H1 (cell line): ENCODE data around the gene ST8SIA2. TPM values are rescaled to one million over a fixed set of nuclear protein-coding genes. Genes with fewer than 3 reads are reported as not detected.

Experiments used
- CTBP2 ChIP-seq: IDR thresholded peaks from 2 replicates; pipeline ENCODE4 v1.7.0; 2011; ENCODE audit warnings: borderline replicate concordance, mild to moderate bottlenecking, moderate library complexity, mixed read lengths, low read length; ENCODE audit not compliant: insufficient read depth, insufficient read length
- KDM4A ChIP-seq: IDR thresholded peaks from one replicate; pipeline ENCODE4 v1.7.1; 2012; ENCODE audit warnings: low read depth, mild to moderate bottlenecking, moderate library complexity, low read length, inconsistent platforms; ENCODE audit not compliant: severe bottlenecking
- NRF1 ChIP-seq: IDR thresholded peaks from 2 replicates; pipeline ENCODE4 v1.6.1; 2011; ENCODE audit warnings: mild to moderate bottlenecking, low read depth, low read length, improper control_type of control experiment
- TBP ChIP-seq: IDR thresholded peaks from 2 replicates; pipeline ENCODE4 v1.6.1; 2011; ENCODE audit warnings: low read depth, low read length, improper control_type of control experiment
- TEAD4 ChIP-seq: IDR thresholded peaks from 2 replicates; pipeline ENCODE4 v1.6.1; 2012; ENCODE audit warnings: low read depth, low read length, inconsistent platforms, mixed read lengths
- polyA plus RNA-seq, 7 experiments: library from polyadenylated mRNA; depleted of rRNA in 3 of 7; stranded (reverse) in 5 of 7; unstranded in 2 of 7; fragments of >200 nt in 5 of 7; fragments of 200-250 nt in 2 of 7; gene quantifications; 1 replicate in 5 of 7; 2 replicates in 1 of 7; 4 replicates in 1 of 7; pipeline versions ENCODE4 v1.2.1 to v1.2.3, GENCODE V29; 2011 to 2013; ENCODE audit warnings: missing spikeins in 2 of 7, mixed read lengths in 2 of 7
- total RNA-seq: library from RNA; stranded (reverse); fragmentation: NEBNext Ultra II Directional; extraction: Animal tissue kit (Norgen Biotek cat#: 25700); gene quantifications from 2 replicates; pipeline ENCODE4 v1.2.1, GENCODE V29; 2021
- TF ChIP-seq, protein P1 (sequence below): IDR thresholded peaks from 2 replicates; pipeline ENCODE4 v1.6.1; 2012; ENCODE audit warnings: low read length, inconsistent platforms

ST8SIA2 gene
- total and polyA plus RNA-seq, 2 of the 8 experiments (the other 6 are each of a cell fraction or from before 2014, with no cell fraction given): 3.0 to 4.5 TPM

- TF ChIP-seq KDM4A: no peak
- TF ChIP-seq CTBP2: no peak
- TF ChIP-seq NRF1: no peak
- no peak for TF ChIP-seq TEAD4
- TF ChIP-seq, protein P1, sequence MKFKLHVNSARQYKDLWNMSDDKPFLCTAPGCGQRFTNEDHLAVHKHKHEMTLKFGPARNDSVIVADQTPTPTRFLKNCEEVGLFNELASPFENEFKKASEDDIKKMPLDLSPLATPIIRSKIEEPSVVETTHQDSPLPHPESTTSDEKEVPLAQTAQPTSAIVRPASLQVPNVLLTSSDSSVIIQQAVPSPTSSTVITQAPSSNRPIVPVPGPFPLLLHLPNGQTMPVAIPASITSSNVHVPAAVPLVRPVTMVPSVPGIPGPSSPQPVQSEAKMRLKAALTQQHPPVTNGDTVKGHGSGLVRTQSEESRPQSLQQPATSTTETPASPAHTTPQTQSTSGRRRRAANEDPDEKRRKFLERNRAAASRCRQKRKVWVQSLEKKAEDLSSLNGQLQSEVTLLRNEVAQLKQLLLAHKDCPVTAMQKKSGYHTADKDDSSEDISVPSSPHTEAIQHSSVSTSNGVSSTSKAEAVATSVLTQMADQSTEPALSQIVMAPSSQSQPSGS: no peak
- no peak for TF ChIP-seq TBP
These were observed 27.8 kb upstream of the ST8SIA2 start (continued) for GRCh38 chr15:92365906-92366305.
